NCI-H1048 (cell line): Measurements from ENCODE around the gene MAGEA11.
"Not testable (repeated sequence)": the region's sequence is repeated elsewhere in the genome, so short reads cannot be mapped to it uniquely, and the experiment has no call there.

ENCODE experiments used
- DNase-seq: peaks from one replicate; lab custom pipeline; 2025; lab: John Stamatoyannopoulos, UW

Gene MAGEA11, protein sequence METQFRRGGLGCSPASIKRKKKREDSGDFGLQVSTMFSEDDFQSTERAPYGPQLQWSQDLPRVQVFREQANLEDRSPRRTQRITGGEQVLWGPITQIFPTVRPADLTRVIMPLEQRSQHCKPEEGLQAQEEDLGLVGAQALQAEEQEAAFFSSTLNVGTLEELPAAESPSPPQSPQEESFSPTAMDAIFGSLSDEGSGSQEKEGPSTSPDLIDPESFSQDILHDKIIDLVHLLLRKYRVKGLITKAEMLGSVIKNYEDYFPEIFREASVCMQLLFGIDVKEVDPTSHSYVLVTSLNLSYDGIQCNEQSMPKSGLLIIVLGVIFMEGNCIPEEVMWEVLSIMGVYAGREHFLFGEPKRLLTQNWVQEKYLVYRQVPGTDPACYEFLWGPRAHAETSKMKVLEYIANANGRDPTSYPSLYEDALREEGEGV

DNA sequence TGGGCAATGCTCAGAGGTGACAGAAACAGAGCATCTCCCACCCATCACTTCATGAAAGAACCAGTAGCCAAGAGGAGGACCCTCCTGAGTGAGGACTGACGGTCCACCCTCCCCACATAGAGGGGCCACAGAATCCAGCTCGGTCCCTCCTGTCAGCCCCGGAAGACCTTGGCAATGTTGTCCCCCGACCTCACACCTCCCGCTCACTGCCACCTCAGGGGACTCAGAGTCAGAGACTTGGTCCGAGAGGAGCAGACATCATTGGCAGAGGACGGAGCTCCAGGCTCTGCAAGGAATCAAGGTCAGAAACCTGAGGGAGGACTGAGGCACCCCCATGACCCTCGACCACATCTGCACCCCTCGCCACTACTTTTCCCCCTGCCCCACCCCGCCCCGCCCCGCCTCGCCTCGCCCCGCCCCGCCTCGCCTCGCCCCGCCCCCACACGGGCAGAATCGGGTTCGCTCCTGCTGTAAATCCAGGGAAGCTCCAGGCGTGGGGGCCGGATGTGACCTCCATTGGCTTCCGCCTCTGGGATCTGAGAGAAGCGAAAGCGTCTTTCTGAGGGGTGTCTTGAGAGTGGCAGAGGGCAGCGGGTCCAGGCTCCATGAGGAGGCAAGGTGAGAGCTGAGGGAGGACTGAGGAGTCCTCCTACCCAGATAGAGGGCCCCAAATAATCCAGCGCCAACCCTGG lies at the start of gene MAGEA11:
MAGEA11 (plus strand) TSS at position 516 of the 692 bp plus-strand sequence. CDS start 1,100 bp downstream, outside the sequence.
- DNase-seq, result no peak

DNA sequence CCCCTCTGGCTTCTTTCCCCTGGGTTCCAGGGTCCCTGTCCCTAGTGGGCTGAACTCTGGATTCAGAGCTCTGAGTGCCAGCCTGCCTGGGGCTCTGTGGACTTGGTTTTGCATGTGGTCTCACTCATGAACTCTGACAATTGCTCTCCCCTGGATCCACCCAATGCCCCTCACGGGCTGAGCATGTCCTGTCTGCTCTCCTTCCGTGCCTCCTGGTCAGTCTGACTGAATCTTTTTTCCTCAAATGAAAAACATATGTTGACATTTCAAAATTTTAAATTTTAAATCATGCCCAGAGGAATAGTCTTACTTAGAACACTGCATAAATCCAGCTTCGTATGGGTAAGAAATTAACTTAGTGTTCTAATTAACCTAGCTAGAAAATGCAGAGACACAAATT lies 36.8 kb upstream of the MAGEA11 start:
- DNase-seq, result not testable (repeated sequence)

DNA sequence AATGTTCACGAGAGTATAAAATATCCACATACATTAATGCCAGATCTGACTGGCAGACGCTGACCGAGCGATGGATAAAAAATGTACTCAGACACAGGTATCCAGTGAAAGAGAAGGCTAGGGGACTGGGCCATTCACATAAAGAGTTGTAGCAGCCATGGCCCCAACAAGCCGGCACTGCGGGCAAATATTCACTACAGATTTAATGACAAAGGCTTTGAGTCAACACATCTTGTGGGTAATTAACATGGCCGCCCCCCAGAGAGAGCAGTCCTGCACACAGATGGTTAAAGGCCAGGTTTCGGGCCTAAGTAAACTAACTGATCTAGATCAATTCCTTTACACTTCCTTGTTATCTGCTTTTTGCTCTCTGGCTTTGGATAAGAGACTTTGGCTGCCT lies 36.3 kb upstream of the MAGEA11 start:
- DNase-seq, result not testable (repeated sequence)

DNA sequence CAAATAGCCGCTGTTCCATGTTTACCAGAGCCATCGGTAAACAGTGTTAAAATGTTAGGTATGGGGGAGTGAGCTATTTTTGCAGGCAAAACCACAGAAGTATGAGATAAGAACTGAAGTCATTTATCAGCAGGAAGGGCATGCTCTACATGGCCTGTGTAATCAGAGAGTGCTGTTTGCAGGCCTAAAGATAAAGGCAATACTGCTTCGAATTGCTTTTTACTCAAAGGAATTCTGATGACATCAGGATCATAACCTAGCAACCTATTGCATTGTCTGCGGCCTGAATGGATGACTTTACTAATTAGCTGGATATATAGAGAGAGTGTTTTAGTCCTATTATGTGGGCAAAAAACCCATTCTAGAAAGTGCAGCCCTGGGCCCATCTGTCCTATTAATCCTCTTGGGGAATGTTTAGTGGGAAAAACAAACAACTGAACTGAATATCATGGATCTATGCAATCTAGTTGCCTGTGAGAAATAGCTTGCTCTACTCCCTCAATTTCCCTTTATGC lies 32.6 kb upstream of the MAGEA11 start:
- not testable (repeated sequence) for DNase-seq

DNA sequence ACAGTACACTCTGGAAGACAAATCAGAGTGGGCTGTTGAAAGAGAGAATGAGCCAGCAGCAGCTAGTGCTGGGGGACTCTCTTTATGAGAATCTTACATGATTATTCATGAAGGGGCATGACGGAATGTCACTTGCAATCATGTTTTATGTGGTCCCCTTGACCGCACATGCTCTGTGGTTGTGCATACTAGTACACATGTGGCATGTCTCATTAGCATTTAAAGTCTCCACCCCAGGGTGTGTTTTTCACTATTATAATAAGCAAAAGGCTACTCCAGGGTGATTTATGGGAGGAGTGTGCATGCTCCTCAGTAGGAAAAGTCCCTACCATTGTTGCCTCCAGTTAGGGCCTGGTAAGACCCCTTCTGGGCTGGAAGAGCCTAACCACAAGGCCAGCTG lies 30.7 kb upstream of the MAGEA11 start:
- DNase-seq, result no peak

DNA sequence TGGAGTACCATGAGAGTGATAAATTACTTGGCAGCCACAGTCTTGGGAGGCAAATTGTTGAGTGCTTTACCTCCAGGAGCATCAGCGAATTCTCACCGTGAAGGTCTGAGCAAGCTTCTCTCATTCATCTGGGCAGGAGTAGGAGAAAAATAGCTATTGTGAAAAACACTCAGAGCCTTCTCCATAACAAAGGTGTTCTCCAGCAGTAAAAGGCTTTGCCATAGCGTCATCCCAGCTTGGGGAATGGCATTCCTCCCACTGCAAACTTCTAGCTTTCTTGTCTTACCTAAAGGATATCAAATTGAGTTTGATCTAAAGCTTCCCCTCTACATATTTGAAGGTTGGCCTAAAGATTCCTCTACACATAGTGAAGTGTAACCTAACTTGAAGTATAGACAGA lies 29.8 kb upstream of the MAGEA11 start:
- no peak for DNase-seq

DNA sequence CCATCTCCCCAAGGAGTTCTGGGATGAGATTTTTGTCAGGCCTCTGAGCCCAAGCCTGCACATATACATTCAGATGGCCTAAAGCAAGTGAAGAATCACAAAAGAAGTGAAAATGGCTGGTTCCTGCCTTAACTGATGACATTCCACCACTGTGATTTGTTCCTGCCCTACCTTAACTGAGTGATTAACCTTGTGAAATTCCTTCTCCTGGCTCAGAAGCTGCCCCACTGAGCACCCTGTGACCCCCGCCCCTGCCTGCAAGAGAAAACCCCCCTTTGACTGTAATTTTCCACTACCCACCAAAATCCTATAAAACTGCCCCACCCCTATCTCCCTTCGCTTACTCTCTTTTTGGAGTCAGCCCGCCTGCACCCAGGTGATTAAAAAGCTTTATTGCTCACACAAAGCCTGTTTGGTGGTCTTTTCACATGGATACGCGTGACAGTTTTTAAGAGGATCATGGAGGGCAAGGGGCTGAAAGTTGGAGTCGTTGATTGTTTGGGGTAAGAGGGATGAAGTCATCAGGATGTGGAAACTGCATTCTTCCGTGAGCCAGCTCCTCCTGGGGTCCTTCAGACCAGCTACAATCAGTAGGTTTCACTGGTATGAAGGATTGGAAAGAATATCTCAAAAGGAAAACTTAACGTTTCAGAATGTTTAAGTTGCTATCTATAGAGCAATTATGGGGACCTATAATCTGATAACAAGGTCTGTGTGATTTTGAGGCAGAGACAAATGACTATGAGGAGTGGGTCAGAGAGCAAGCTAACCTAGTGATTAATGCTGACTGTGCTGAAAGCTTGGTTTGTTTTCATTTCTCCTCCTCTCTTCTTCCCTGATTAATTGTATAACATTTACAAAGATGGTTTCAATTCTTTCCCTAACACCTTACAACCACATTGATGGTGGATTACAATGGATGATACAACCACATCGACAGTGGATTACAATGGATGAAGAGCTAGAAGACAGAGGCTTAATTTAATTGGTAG lies 28.6 kb upstream of the MAGEA11 start:
- no peak for DNase-seq

DNA sequence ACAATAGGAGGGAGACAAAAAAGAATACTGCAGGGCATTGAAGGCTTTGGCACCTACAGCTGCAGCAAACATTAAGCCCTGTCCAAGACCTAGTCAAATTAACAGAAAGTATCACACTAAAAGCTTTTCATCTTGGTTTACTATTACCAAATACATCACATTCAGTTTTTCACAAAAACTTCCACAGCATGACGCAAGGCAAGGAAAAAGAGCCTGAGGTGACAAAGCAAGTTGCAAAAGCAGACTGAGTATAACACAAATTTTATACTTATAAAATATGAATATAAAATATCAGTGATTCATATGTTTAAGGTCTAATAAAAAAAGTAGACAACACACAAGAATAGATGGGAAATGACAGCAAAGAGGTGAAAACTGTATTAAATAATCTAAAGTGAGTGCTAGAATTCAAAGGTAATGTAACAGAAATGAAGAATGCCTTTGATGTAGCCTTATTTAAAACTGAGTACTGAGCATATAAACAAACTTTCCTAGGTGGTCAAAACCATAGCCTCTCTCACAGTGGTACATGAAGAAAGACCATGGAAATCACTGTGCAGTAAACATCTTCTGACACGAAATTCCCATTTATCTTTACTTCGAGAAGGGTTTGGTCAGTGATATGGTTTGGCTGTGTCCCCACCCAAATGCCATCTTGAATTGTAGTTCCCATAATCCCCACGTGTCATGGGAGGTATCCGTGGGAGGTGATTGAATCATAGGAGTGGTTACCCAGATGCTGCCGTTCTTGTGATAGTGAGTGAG lies 27.7 kb upstream of the MAGEA11 start:
- no peak for DNase-seq

DNA sequence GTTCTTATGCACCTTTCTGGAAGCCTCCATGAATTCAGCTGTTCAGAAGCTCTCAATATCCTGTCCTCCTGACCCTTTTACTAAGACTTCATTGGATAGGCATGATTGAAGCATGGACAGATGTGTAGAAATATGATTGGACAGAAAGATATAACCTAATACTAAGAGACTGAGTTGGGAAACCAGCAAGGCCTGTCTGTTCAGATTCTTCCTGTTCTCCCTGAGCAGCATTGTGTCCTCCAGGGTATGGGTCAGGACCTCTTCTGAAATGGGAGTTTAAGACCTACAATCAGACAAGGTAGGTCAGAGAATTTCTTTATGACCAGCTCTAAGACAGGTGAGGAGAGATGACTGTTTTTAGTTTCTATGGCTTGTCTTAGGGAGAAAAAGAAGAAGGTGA lies 23.9 kb upstream of the MAGEA11 start:
- no peak for DNase-seq

DNA sequence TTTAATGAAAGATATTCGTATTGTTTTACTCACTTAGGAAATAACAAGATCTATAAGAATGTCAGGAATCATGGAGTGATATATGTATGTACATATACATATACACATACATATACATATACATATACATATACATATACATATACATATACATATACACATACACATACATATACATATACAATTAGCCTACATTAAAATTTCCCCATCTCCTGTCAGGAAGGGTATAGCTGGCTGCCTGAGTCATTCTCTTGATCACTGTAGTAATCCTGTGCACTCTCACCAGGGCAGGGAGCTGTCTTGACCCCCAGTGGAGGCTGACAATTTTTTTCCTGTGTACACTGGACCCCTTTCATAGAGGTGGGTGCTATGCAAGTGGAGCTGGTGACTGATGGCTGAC lies 23.3 kb upstream of the MAGEA11 start:
- DNase-seq, result no peak

DNA sequence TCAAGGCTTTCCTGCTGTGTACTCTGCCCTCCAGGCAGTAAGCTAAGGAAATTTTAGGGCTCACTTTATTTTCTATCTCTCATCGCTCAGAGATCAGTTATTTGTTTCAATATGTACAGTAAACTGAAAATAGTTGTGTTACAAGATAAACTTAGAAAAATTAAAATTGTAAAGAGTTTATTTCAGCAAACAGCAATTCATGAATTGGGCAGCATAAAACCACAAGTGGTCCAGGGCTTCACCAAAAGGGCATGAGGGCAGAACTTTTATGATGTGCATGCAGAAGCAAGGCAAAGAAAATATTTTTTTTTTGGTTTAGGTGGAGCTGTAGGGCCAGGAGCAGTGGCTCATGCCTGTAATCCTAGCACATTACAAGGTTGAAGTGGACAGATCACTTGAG lies 20.1 kb upstream of the MAGEA11 start:
- no peak for DNase-seq

DNA sequence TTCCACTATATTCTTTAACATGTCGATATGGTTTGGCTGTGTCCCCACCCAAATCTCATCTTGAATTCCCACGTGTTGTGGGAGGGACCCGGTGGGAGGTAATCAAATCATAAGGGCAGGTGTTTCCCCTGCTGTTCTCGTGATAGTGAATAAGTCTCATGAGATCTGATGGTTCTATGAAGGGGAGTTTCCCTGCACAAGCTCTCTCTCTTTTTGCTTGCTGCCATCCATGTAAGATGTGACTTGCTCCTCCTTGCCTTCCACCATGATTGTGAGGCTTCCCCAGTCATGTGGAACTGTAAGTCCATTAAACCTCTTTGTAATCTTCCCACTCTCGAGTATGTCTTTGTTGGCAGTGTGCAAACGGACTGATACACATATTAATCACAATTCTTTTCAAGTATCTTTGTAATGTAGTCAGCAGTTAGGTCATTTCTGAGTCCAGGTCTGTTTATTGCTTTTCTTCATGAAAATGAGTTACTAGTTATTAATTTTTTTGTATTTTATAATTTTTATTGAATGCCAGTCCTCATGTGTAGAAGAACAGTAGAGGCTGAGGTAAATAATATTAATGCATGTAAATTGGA lies 19.1 kb upstream of the MAGEA11 start:
- DNase-seq, result not testable (repeated sequence)

DNA sequence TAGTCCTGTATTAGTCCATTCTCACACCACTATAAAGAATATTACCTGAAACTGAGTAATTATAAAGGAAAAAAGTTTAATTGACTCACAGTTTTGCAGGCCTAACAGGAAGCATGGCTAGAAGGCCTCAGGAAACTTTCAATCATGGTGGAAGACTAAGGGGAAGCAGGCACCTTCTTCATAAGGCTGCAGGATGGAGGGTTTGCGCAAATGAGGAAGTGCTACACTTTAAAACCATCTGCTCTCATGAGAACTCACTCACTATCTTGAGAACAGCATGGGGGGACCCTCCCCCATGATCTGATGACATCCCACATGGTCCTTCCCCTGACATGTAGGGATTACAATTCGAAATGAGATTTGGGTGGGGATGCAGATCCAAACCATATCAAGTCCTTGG lies 12.1 kb upstream of the MAGEA11 start:
- no peak for DNase-seq

DNA sequence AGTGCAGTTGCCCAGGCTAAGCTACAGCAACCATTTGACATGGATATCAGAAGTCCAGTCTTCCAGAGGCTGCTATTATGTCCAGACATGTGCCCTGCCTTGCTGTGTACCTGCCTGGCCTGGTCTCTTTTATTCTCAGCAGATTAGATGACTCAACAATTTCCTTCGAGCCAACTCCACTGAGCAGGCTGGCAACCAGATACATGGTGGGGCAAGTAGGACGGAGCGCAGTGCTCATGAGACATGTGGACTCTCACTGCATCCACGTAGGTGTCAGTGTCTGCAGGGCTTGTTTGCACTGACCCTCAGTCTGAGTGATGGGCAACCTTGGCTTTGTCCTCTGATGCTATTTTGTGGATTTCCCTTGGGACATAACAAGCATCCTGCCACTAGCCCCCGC lies 7.2 kb upstream of the MAGEA11 start:
- DNase-seq, result no peak

DNA sequence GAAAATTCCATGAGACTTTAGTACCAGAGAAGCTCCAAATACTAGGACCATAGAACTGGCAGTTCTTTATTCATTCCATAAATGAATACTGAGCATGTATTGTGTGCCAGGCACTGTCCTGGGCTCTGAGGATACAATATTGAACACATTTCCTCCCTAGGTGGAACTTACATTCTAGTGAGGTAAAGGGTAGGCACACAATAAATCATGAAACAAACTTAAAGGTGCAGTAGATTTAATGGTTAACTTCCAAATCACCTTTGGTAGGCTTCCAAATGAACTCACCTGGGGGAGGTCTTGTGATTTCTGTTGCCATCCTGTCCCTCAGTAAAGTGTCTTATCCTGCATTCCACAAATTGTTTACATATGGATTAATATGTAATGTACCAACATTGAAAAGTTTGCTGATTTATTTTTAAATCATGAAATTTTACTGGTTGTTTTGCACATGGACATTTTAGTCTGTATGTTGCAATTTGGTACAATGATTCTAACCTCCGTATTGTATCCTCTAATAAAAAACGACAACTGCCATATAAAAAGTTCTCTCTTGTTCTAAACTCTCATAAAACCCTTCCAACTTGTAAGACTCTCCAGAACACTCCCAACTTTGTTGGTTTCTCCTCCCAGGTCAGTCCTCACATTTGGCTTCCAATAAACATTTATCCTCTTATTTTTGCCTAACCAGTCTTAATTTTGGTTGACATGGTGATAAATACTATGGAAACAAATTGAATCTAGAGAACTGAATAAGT lies 4.5 kb upstream of the MAGEA11 start:
- DNase-seq, result no peak

DNA sequence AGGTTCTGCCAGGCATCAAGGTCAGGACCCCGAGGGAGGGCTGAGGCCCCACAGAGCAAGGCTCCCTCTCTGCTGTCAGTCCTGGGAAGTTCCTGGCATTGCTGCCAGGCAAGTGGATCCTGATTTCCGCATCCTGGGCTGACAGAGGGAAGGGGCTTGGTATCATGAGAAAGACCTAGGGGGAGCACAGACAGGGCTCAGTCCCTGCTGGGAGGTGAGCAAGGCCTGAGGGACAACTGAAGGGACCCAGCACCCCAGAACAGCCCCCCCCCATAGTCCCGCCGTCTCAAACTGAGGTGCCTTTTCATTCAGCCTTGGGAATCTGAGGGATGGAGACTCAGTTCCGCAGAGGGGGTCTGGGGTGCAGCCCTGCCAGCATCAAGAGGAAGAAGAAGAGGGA lies 971 bp downstream of the MAGEA11 start:
- no peak for DNase-seq

DNA sequence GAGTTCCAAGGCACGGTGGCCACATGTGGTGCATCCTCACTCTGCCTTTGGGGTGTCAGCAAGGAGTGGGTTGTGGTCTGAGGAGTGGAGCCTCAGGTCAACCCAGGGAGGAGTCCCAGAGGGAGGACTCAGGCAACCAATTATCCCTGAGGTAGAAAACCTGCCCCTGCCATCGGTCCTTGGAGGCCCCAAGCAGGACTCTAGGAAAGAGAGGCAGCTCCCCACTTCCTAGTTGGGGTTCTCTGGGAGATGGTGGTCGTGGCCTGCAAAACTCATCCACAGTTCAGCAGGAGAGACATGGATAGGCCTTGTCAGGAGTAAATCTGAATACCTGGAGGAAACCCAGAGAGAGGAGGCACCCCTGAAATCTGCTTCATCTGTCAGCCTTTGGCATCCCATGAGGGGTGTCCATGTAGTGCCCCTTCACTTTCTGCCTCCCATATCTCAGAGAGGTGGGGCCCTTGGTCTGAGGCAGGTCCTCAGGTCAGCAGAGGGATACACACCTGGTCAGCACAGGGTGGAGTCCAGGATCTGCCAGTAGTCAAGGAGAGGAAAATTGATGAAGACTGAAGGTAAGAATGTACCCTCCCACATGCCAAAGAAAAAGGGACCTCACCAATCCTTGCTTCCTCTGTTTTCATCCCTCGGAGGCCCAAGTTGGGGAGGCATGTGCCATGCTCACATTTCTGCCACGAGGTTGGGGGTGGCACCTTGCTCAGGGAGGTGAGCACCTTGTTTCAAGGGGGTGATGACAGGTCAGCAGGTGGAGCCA lies 1.6 kb downstream of the MAGEA11 start:
- DNase-seq, result no peak

DNA sequence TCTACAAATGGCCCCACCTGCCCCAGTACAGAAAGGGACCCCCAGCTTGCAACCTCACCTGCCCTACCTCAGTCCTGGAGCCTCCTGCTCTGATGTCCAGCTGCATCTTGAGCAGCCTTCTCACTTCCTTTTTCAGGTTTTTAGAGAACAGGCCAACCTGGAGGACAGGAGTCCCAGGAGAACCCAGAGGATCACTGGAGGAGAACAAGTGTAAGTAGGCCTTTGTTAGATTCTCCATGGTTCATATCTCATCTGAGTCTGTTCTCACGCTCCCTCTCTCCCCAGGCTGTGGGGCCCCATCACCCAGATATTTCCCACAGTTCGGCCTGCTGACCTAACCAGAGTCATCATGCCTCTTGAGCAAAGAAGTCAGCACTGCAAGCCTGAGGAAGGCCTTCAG lies 3.6 kb downstream of the MAGEA11 start:
- DNase-seq, result no peak

DNA sequence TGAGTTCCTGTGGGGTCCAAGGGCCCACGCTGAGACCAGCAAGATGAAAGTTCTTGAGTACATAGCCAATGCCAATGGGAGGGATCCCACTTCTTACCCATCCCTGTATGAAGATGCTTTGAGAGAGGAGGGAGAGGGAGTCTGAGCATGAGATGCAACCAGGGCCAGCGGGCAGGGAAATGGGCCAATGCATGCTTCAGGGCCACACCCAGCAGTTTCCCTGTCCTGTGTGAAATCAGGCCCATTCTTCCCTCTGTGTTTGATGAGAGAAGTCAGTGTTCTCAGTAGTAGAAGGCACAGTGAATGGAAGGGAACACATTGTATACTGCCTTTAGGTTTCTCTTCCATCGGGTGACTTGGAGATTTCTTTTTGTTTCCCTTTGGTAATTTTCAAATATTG lies 4.8 kb downstream of the MAGEA11 start:
- DNase-seq, result no peak
